H1 (cell line): Measurements from ENCODE around the gene WIPF1. TPM values are rescaled to one million over a fixed set of nuclear protein-coding genes. Genes with fewer than 3 reads are reported as not detected.

Experiments used
- CTCF ChIA-PET: fragments of 300-600 bp; sonication (Branson Sonifier 250); formaldehyde crosslinking; loops from one replicate; lab custom pipeline; 2021; ENCODE audit not compliant: partially characterized antibody; lab: Charles Lee
- POLR2A ChIA-PET: fragments of 300-600 bp; sonication (Branson Sonifier 250); formaldehyde crosslinking; loops from one replicate; lab custom pipeline; 2021; ENCODE audit warnings: inconsistent platforms; ENCODE audit not compliant: partially characterized antibody; lab: Charles Lee
- DNase-seq, 2 experiments: peaks; one replicate each; pipeline versions ENCODE4 v3.0.0 to v3.0.0-alpha.2; 2010 to 2022; ENCODE audit warnings: low spot score in 2 of 2, low read depth in 1 of 2, mixed read lengths in 1 of 2
- FAIRE-seq: peaks from 2 replicates; lab custom pipeline; 2011; peaks lifted over from hg19 to GRCh38; lab: Jason Lieb, UNC
- H2AFZ ChIP-seq: 2 replicates; pipeline ENCODE4 v1.8.1; 2012; ENCODE audit warnings: low read length, inconsistent platforms
- H2AK5ac ChIP-seq: 2 replicates; pipeline ENCODE4 v1.6.1; 2013; ENCODE audit warnings: low read depth, low read length
- H2BK120ac ChIP-seq: replicated peaks from 2 replicates; pipeline ENCODE3; 2013; ENCODE audit warnings: low read depth, low read length, inconsistent platforms
- H2BK12ac ChIP-seq: 2 replicates; pipeline ENCODE4 v1.6.1; 2013; ENCODE audit warnings: low read depth, low read length
- H2BK15ac ChIP-seq: 2 replicates; pipeline ENCODE4 v1.6.1; 2013; ENCODE audit warnings: low read length
- H2BK20ac ChIP-seq: 2 replicates; pipeline ENCODE4 v1.6.1; 2013; ENCODE audit warnings: low read length
- H2BK5ac ChIP-seq: 2 replicates; pipeline ENCODE4 v1.6.1; 2013; ENCODE audit warnings: low read depth, low read length
- H3K14ac ChIP-seq: 2 replicates; pipeline ENCODE4 v1.6.1; 2013; ENCODE audit warnings: inconsistent platforms; ENCODE audit not compliant: insufficient read length
- H3K18ac ChIP-seq: 2 replicates; pipeline ENCODE4 v1.6.1; 2013; ENCODE audit warnings: low read length; ENCODE audit errors: extremely low read depth
- H3K23ac ChIP-seq: 2 replicates; pipeline ENCODE4 v1.6.1; 2013; ENCODE audit warnings: inconsistent platforms; ENCODE audit not compliant: insufficient read length
- H3K23me2 ChIP-seq: 2 replicates; pipeline ENCODE4 v1.6.1; 2013; ENCODE audit warnings: low read depth, low read length
- H3K27ac ChIP-seq: 2 replicates; pipeline ENCODE4 v1.6.1; 2011; ENCODE audit warnings: low read depth, low read length, inconsistent platforms
- H3K27me3 ChIP-seq, 4 experiments: replicated peaks in 1 of 4; 1 replicate in 1 of 4; 2 replicates in 3 of 4; pipeline versions ENCODE4 v1.6.1 to v1.8.1; 2011 to 2013; ENCODE audit warnings: low read length in 3 of 4, mild to moderate bottlenecking in 3 of 4, inconsistent platforms in 2 of 4, mixed read lengths in 2 of 4, moderate library complexity in 1 of 4; ENCODE audit not compliant: control insufficient read depth in 3 of 4, insufficient read depth in 3 of 4; ENCODE audit errors: extremely low read depth in 1 of 4
- H3K36me3 ChIP-seq, 4 experiments: 2 replicates each; pipeline versions ENCODE4 v1.6.1 to v1.8.1; 2011 to 2013; ENCODE audit warnings: mild to moderate bottlenecking in 4 of 4, low read length in 3 of 4, moderate library complexity in 2 of 4, control low read depth in 1 of 4, inconsistent platforms in 1 of 4; ENCODE audit not compliant: insufficient read depth in 4 of 4, control insufficient read depth in 2 of 4
- H3K4ac ChIP-seq: replicated peaks from 2 replicates; pipeline ENCODE3; 2013; ENCODE audit warnings: low read length, low read depth, mixed read lengths, inconsistent platforms; ENCODE audit not compliant: insufficient read length
- H3K4me1 ChIP-seq, 4 experiments: replicated peaks in 1 of 4; 1 replicate in 1 of 4; 2 replicates in 3 of 4; pipeline versions ENCODE4 v1.6.1 to v1.8.1; 2011 to 2013; ENCODE audit warnings: low read length in 3 of 4, inconsistent platforms in 2 of 4, mixed read lengths in 1 of 4; ENCODE audit not compliant: insufficient read depth in 4 of 4, control insufficient read depth in 3 of 4
- H3K4me2 ChIP-seq, 2 experiments: 2 replicates each; pipeline versions ENCODE4 v1.6.1 to v1.8.1; 2011 to 2013; ENCODE audit warnings: low read depth in 2 of 2, low read length in 2 of 2, control low read depth in 1 of 2, inconsistent platforms in 1 of 2, mild to moderate bottlenecking in 1 of 2; ENCODE audit not compliant: insufficient read depth in 1 of 2
- H3K4me3 ChIP-seq, 4 experiments: fragments of 200-600, 300-600 bp in 1 of 4; sonication (generic), shearing (Covaris generic), sonication (Bioruptor Twin) in 1 of 4; 2 replicates each; pipeline versions ENCODE4 v1.5.1 to v1.8.1; 2011 to 2016; ENCODE audit warnings: low read length in 4 of 4, low read depth in 3 of 4, control low read depth in 2 of 4, inconsistent platforms in 2 of 4, mild to moderate bottlenecking in 2 of 4, mixed read lengths in 1 of 4, moderate library complexity in 1 of 4; ENCODE audit not compliant: insufficient read depth in 2 of 4; ENCODE audit errors: extremely low read depth in 1 of 4
- H3K56ac ChIP-seq: replicated peaks from 2 replicates; pipeline ENCODE3; 2013; ENCODE audit warnings: low read depth, mild to moderate bottlenecking, mixed read lengths, low read length, inconsistent platforms; ENCODE audit not compliant: insufficient read length
- H3K79me1 ChIP-seq: 2 replicates; pipeline ENCODE4 v1.6.1; 2013; ENCODE audit warnings: low read depth, low read length, control low read depth
- H3K79me2 ChIP-seq, 2 experiments: 2 replicates each; pipeline versions ENCODE4 v1.6.1 to v1.8.1; 2012 to 2013; ENCODE audit warnings: low read length in 2 of 2, mild to moderate bottlenecking in 2 of 2, inconsistent platforms in 1 of 2; ENCODE audit not compliant: insufficient read depth in 2 of 2, control insufficient read depth in 1 of 2
- H3K9ac ChIP-seq, 4 experiments: replicated peaks in 1 of 4; 1 replicate in 1 of 4; 2 replicates in 3 of 4; pipeline versions ENCODE4 v1.6.1 to v1.8.1; 2011 to 2013; ENCODE audit warnings: low read depth in 3 of 4, low read length in 3 of 4, control low read depth in 2 of 4, mild to moderate bottlenecking in 2 of 4, moderate library complexity in 2 of 4, inconsistent platforms in 1 of 4; ENCODE audit errors: extremely low read depth in 1 of 4
- H3K9me3 ChIP-seq, 2 experiments: 2 replicates each; pipeline versions ENCODE4 v1.6.1 to v1.8.1; 2012 to 2013; ENCODE audit warnings: mild to moderate bottlenecking in 2 of 2, moderate library complexity in 2 of 2, control low read depth in 1 of 2, inconsistent platforms in 1 of 2, low read depth in 1 of 2, low read length in 1 of 2, mixed read lengths in 1 of 2; ENCODE audit not compliant: insufficient read depth in 2 of 2
- H4K20me1 ChIP-seq, 2 experiments: replicated peaks in 1 of 2; 2 replicates each; pipeline versions ENCODE3 to v1.8.1; 2011 to 2013; ENCODE audit warnings: inconsistent platforms in 2 of 2, low read length in 2 of 2, mild to moderate bottlenecking in 1 of 2; ENCODE audit not compliant: insufficient read depth in 2 of 2, control insufficient read depth in 1 of 2
- H4K5ac ChIP-seq: 2 replicates; pipeline ENCODE4 v1.6.1; 2013; ENCODE audit warnings: low read length, low read depth, mixed read lengths, inconsistent platforms; ENCODE audit not compliant: insufficient read length
- H4K8ac ChIP-seq: 2 replicates; pipeline ENCODE4 v1.8.0; 2013; ENCODE audit warnings: mild to moderate bottlenecking, moderate library complexity, low read length, inconsistent platforms; ENCODE audit not compliant: insufficient read depth; ENCODE audit errors: extremely low read depth
- H4K91ac ChIP-seq: replicated peaks from 2 replicates; pipeline ENCODE3; 2013; ENCODE audit warnings: low read length, mixed read lengths, inconsistent platforms; ENCODE audit not compliant: insufficient read length
- BACH1 ChIP-seq: IDR thresholded peaks from 2 replicates; pipeline ENCODE4 v1.6.1; 2012; ENCODE audit warnings: low read length, improper control_type of control experiment
- CEBPB ChIP-seq: IDR thresholded peaks from 2 replicates; pipeline ENCODE4 v1.6.1; 2012; ENCODE audit warnings: low read depth, low read length
- SIN3A ChIP-seq, 2 experiments: IDR thresholded peaks in 1 of 2; conservative IDR thresholded peaks in 1 of 2; 2 replicates each; pipeline ENCODE4 v1.6.1; 2011 to 2012; ENCODE audit warnings: low read length in 2 of 2, improper control_type of control experiment in 1 of 2, low read depth in 1 of 2, mild to moderate bottlenecking in 1 of 2
- TCF12 ChIP-seq: IDR thresholded peaks from 2 replicates; pipeline ENCODE4 v1.6.1; 2011; ENCODE audit warnings: low read depth, mild to moderate bottlenecking, low read length
- YY1 ChIP-seq: IDR thresholded peaks from 2 replicates; pipeline ENCODE4 v1.6.1; 2011; ENCODE audit warnings: low read depth, mild to moderate bottlenecking, low read length
- ZNF274 ChIP-seq: IDR thresholded peaks from 2 replicates; pipeline ENCODE4 v1.7.0; 2012; ENCODE audit warnings: low read length, borderline replicate concordance; ENCODE audit errors: extremely low read depth
- WGBS, 2 experiments: shearing (Covaris generic) in 1 of 2; methylation state at CpG; one replicate each; pipeline versions ENCODE4 v1.1.6 to v1.1.7; 2013 to 2015; ENCODE audit warnings: low lambda C conversion rate in 2 of 2, mixed read lengths in 2 of 2, inconsistent platforms in 1 of 2, low coverage in 1 of 2, missing lambda C conversion rate in 1 of 2; ENCODE audit not compliant: insufficient replicate concordance in 2 of 2, insufficient coverage in 1 of 2, insufficient read length in 1 of 2; ENCODE audit errors: extremely low coverage in 1 of 2, missing lambda C conversion rate in 1 of 2; 5-methylcytosine and 5-hydroxymethylcytosine counted together
- polyA plus RNA-seq, 7 experiments: library from polyadenylated mRNA; depleted of rRNA in 3 of 7; stranded (reverse) in 5 of 7; unstranded in 2 of 7; fragments of >200 nt in 5 of 7; fragments of 200-250 nt in 2 of 7; gene quantifications; 1 replicate in 5 of 7; 2 replicates in 1 of 7; 4 replicates in 1 of 7; pipeline versions ENCODE4 v1.2.1 to v1.2.3, GENCODE V29; 2011 to 2013; ENCODE audit warnings: missing spikeins in 2 of 7, mixed read lengths in 2 of 7
- total RNA-seq: library from RNA; stranded (reverse); fragmentation: NEBNext Ultra II Directional; extraction: Animal tissue kit (Norgen Biotek cat#: 25700); gene quantifications from 2 replicates; pipeline ENCODE4 v1.2.1, GENCODE V29; 2021
- TF ChIP-seq, protein P1 (sequence below): IDR thresholded peaks from 2 replicates; pipeline ENCODE4 v1.6.1; 2011; ENCODE audit warnings: low read length, improper control_type of control experiment

Gene WIPF1
- total and polyA plus RNA-seq, 2 of the 8 experiments (the other 6 are each of a cell fraction or from before 2014, with no cell fraction given): 4.7 to 5.2 TPM

DNA sequence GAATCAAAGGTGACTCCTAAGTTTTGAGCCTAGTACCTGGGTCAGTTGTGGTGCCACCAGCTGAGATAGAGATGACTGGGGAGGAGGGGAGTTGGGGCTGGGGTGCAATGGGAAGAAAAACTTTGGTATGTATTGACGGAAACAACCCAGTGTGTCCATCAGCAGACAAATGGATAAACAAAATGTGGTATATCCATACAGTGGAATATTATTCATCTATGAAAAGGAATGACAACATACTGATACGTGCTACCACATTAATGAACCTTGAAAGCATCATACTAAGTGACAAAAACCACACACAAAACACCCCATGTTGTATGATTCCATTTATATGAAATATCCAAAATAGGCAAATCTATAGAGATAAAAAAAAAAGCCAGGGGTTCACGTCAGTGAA lies 69.6 kb downstream of the WIPF1 start:
- no peak overlapping the region for H3K27ac ChIP-seq
- H2AK5ac ChIP-seq: no peak overlapping the region
- H3K18ac ChIP-seq: no peak overlapping the region
- H2BK120ac ChIP-seq: no peak overlapping the region
- no peaks in the 10 kb centered on the region for H3K27me3 ChIP-seq
- H3K36me3 ChIP-seq: no peaks in the 10 kb centered on the region
- no peaks in the 10 kb centered on the region for H3K4me1 ChIP-seq
- no peaks in the 10 kb centered on the region for H3K79me1 ChIP-seq
- H3K4ac ChIP-seq: no peak overlapping the region
- TF ChIP-seq BACH1: no peak
- TF ChIP-seq SIN3A (conservative IDR thresholded peaks at IDR 0.05 in 1 of 2, IDR thresholded peaks at IDR 0.05 in 1 of 2; ENCODE audit: low read depth in 1 of 2, low read length in 2 of 2): no peak
- no peak for TF ChIP-seq YY1
- no peak for TF ChIP-seq ZNF274
- no peak for TF ChIP-seq TCF12
- TF ChIP-seq CEBPB: no peak
- TF ChIP-seq, protein P1, sequence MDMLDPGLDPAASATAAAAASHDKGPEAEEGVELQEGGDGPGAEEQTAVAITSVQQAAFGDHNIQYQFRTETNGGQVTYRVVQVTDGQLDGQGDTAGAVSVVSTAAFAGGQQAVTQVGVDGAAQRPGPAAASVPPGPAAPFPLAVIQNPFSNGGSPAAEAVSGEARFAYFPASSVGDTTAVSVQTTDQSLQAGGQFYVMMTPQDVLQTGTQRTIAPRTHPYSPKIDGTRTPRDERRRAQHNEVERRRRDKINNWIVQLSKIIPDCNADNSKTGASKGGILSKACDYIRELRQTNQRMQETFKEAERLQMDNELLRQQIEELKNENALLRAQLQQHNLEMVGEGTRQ: no peak
- H4K5ac ChIP-seq: no peak overlapping the region
- ChIA-PET POLR2A (no interaction called here), CTCF (interaction anchor here (0.6 to 1.2 kb wide), 2 partner anchors 17 to 23 kb away, joined by 3 to 4 read pairs; no protein-coding TSS in a partner anchor)
- H4K8ac ChIP-seq: no peak overlapping the region
- no peak for DNase-seq
- H3K23me2 ChIP-seq: no peaks in the 10 kb centered on the region
- 81% methylated on average over 3 of the region's 3 CpGs; no CpG with 5 or more reads in 1 of the 2 experiments for WGBS, 2 experiments
- no peaks in the 10 kb centered on the region for H4K20me1 ChIP-seq
- H3K79me2 ChIP-seq: no peaks in the 10 kb centered on the region
- H3K14ac ChIP-seq: no peak overlapping the region
- no peak overlapping the region for H4K91ac ChIP-seq
- FAIRE-seq: no peak
- no peak overlapping the region for H3K4me3 ChIP-seq
- H3K9ac ChIP-seq: no peak overlapping the region
- H2BK20ac ChIP-seq: no peak overlapping the region
- H2BK15ac ChIP-seq: no peak overlapping the region
- H3K23ac ChIP-seq: no peak overlapping the region
- H3K56ac ChIP-seq: no peak overlapping the region
- H2BK12ac ChIP-seq: no peak overlapping the region
- peaks cover 6 to 7% of the 10 kb centered on the region in 2 experiments; a peak in 2 of 4 replicates for H3K9me3 ChIP-seq
- no peak overlapping the region for H3K4me2 ChIP-seq
- no peak overlapping the region for H2AFZ ChIP-seq
- H2BK5ac ChIP-seq: no peak overlapping the region
